Measurements from ENCODE around the gene IZUMO1. TPM values are rescaled to one million over a fixed set of nuclear protein-coding genes. Genes with fewer than 3 reads are reported as not detected.

Gene IZUMO1
- total RNA-seq, 1 experiment from 2014 or later, result 10.3 TPM

GRCh38 chr19:48716562-48717291 is 30.0 kb downstream of the IZUMO1 start:
- no TSS peak for BruUV-seq (replicated peaks)
- H3K4me3 Mint-ChIP-seq (ENCODE audit: unreplicated experiment), result peak overlapping the region; percentile 7

GRCh38 chr19:48715681-48716171 is 31.0 kb downstream of the IZUMO1 start:
- DNase-seq, result no peak
- no peaks in the 10 kb centered on the region for H3K9me3 Mint-ChIP-seq (ENCODE audit: unreplicated experiment)
- TF ChIP-seq CTCF (IDR thresholded peaks at IDR 0.05; ENCODE audit: insufficient read depth in 1 of 2, low read depth in 1 of 2, low read length in 1 of 2, severe bottlenecking in 1 of 2, unreplicated experiment in 1 of 2), result no peak
- no peak overlapping the region for H3K4me3 Mint-ChIP-seq (ENCODE audit: unreplicated experiment)
- peak overlapping the region; percentile 90 for H3K27ac Mint-ChIP-seq (ENCODE audit: unreplicated experiment)
- peaks cover 37% of the 10 kb centered on the region for H3K4me1 Mint-ChIP-seq (ENCODE audit: low read depth, unreplicated experiment)
- POLR2A ChIA-PET, result interaction anchor here (0.6 kb wide), 1 partner anchor 70 kb away, joined by 9 read pairs; no protein-coding TSS in a partner anchor
- intact Hi-C loops (cut with micrococcal nuclease; ENCODE audit: unreplicated experiment), result no loop called here
- Histone ChIP-seq H3K36me3 (ENCODE audit: control insufficient read depth, insufficient read depth, low read length) (no peaks in the 10 kb centered on the region), H3K27me3 (replicated peaks; ENCODE audit: control insufficient read depth, insufficient read depth, low read length) (no peaks in the 10 kb centered on the region), H3K4me3 (ENCODE audit: low read depth, low read length) (no peak overlapping the region), H3K4me1 (peaks cover 23% of the 10 kb centered on the region), H3K9me3 (peaks cover 4% of the 10 kb centered on the region; the same call in 1 of the 2 replicates)
- CTCF ChIA-PET, result interaction anchor here (0.7 kb wide), 1 partner anchor 569 kb away, joined by 6 read pairs; no protein-coding TSS in a partner anchor
- BruUV-seq (replicated peaks), result no TSS peak
- peaks cover 38% of the 10 kb centered on the region for H3K36me3 Mint-ChIP-seq (ENCODE audit: insufficient read depth, unreplicated experiment)
- no peaks in the 10 kb centered on the region for H3K27me3 Mint-ChIP-seq (ENCODE audit: insufficient read depth, unreplicated experiment)

More at GRCh38 chr19:48716562-48717291, 30.0 kb downstream of the IZUMO1 start:
- no peak for DNase-seq
- Histone ChIP-seq H3K4me1 (peaks cover 23% of the 10 kb centered on the region), H3K36me3 (ENCODE audit: control insufficient read depth, insufficient read depth, low read length) (no peaks in the 10 kb centered on the region), H3K4me3 (ENCODE audit: low read depth, low read length) (no peak overlapping the region), H3K9me3 (no peaks in the 10 kb centered on the region), H3K27me3 (replicated peaks; ENCODE audit: control insufficient read depth, insufficient read depth, low read length) (no peaks in the 10 kb centered on the region)
- H3K36me3 Mint-ChIP-seq (ENCODE audit: insufficient read depth, unreplicated experiment), result peaks cover 46% of the 10 kb centered on the region
- intact Hi-C loops (cut with micrococcal nuclease; ENCODE audit: unreplicated experiment), result no loop called here
- no peaks in the 10 kb centered on the region for H3K27me3 Mint-ChIP-seq (ENCODE audit: insufficient read depth, unreplicated experiment)
- ChIA-PET POLR2A (interaction anchor here (0.6 kb wide), 2 partner anchors 176 to 1667 kb away, joined by 4 read pairs; no protein-coding TSS in a partner anchor), CTCF (no interaction called here)
- H3K9me3 Mint-ChIP-seq (ENCODE audit: unreplicated experiment), result no peaks in the 10 kb centered on the region
- no peak for TF ChIP-seq CTCF (IDR thresholded peaks at IDR 0.05; ENCODE audit: insufficient read depth in 1 of 2, low read depth in 1 of 2, low read length in 1 of 2, severe bottlenecking in 1 of 2, unreplicated experiment in 1 of 2)
- peak overlapping the region; percentile 73 for H3K27ac Mint-ChIP-seq (ENCODE audit: unreplicated experiment)
- peaks cover 37% of the 10 kb centered on the region for H3K4me1 Mint-ChIP-seq (ENCODE audit: low read depth, unreplicated experiment)

- ChIA-PET POLR2A (interaction anchor here (1.0 to 1.7 kb wide), 6 partner anchors 17 to 278 kb away, joined by 3 to 12 read pairs (median 7); partner anchors contain the start of genes FUT2, GYS1, PPP1R15A and RUVBL2), CTCF (interaction anchor here (0.6 to 3.3 kb wide), 13 partner anchors 10 to 398 kb away, joined by 3 to 37 read pairs (median 4); partner anchors contain the start of genes CA11 and FUT2)
- Mint-ChIP-seq H3K4me3 (ENCODE audit: unreplicated experiment) (peak overlapping the region; percentile 84), H3K27me3 (ENCODE audit: insufficient read depth, unreplicated experiment) (no peaks in the 10 kb centered on the region), H3K36me3 (ENCODE audit: insufficient read depth, unreplicated experiment) (peaks cover 31% of the 10 kb centered on the region), H3K27ac (ENCODE audit: unreplicated experiment) (peak overlapping the region; percentile 90), H3K9me3 (ENCODE audit: unreplicated experiment) (no peaks in the 10 kb centered on the region), H3K4me1 (ENCODE audit: low read depth, unreplicated experiment) (peaks cover 37% of the 10 kb centered on the region)
- Histone ChIP-seq H3K9me3 (peaks cover 4% of the 10 kb centered on the region; the same call in 1 of the 2 replicates), H3K4me3 (ENCODE audit: low read depth, low read length) (peak overlapping the region; percentile 75), H3K4me1 (peaks cover 19% of the 10 kb centered on the region), H3K36me3 (ENCODE audit: control insufficient read depth, insufficient read depth, low read length) (no peaks in the 10 kb centered on the region), H3K27me3 (replicated peaks; ENCODE audit: control insufficient read depth, insufficient read depth, low read length) (no peaks in the 10 kb centered on the region)
- intact Hi-C loops (cut with micrococcal nuclease; ENCODE audit: unreplicated experiment), result loop anchor here (1.0 to 5.0 kb wide), 4 partner anchors 20 to 69 kb away; partner anchors contain the start of genes CA11 and FUT2
- TF ChIP-seq CTCF (IDR thresholded peaks at IDR 0.05; ENCODE audit: insufficient read depth in 1 of 2, low read depth in 1 of 2, low read length in 1 of 2, severe bottlenecking in 1 of 2, unreplicated experiment in 1 of 2), result no peak
- no TSS peak for BruUV-seq (replicated peaks)
- no peak for DNase-seq
Measured at GRCh38 chr19:48714759-48715675, 31.7 kb downstream of the IZUMO1 start.

Data from Caco-2 (cell line).